ENCODE data around the gene CTTN.
"Not testable (repeated sequence)": the region's sequence is repeated elsewhere in the genome, so short reads cannot be mapped to it uniquely, and the experiment has no call there.

Gene CTTN

GRCh38 chr11:70381872-70382861 is 16.2 kb upstream of the CTTN start:
- no peak for DNase-seq

DNA sequence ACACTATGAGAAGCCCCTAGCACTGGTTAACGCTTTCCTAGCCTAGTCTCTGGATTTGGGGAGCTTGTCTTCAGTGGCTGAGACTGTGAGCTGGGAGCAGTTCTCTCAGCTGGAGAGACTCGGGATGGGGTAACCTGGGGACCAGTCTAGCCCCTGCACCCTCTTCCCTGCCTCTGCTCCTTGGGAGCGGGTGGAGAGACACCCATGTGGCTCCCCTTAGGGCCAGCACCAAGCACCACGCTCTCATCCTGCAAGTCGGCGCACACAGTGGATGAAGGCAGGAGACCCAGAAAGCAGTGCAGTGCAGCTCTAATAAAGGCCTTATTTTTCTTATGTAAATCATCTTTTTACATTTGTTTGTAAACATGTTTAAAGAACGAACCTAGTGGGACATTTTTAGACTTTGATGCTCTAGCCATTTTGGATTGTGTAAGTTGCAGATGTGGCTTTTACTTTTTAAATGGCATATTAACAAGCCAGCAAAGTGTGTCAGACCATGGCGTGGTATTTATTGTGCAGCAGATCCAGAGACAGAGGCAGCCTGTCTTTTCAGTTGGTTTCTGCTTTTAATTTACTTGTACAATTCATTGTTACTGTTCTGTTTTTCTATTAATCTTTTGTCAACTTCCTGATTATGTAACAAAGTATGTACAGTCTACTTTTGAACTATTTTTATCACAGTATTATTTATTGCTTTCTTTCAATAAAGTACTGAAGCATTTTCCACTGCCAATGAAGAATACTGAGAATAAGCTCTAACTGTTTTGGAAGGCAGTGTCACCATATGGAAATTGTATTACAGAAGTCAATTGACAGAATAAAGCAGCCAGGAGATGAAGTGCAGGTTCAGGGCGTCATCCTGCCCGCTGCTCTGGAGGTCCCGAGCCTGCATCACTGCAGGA is 14.4 kb upstream of the CTTN start:
- DNase-seq, result no peak

DNA sequence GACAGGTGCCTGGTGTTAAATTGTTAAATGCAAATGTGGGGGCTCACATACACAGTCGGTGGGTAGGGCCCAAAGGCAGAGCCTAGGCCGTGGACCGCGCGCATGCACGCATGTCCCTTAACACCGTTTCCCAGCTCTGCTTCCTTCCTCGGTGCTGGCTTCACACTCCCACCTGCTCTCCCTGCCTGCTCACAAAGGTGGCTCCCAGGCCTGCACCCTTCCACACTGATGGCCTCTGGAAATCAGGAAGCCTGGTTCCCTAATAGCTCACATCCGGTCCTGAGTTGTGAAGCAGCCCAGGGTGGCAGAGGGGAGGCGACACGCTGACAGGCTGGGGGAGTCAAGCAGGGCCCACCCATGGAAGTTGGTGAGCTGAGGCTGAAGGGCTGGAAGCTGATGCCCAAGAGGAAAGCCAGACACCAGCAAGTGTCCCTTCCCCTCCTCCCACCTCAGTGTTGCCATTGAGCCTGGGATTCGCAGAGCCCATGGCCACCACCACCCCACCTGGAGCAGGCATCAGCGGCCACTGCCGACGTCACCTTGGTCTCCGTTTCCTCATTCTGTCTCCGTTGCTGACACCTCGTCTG is 13.7 kb upstream of the CTTN start:
- DNase-seq, result no peak

DNA sequence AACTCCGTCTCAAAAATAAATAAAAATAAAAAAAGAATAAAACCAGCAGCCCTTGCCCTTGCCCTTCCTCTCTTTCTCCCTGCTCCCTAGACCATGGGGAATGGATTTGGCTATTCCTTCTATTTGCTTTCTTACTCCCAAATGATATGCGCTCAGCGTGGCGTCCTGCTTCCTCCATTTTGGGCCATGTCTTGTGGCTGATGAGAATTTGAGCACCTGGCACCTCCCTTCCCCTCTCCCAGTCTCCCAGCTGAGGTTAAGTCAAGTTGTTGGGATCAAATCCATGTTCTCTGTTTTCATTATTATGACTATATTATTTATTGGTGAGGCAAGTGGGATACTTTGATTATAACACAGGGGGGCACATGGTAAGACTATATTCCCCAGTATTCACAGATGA is 10.8 kb upstream of the CTTN start:
- DNase-seq, result no peak

- no peak for DNase-seq
These were observed 9.1 kb upstream of the CTTN start for GRCh38 chr11:70389201-70389600.

GRCh38 chr11:70390882-70391281 is 7.4 kb upstream of the CTTN start:
- not testable (repeated sequence) for DNase-seq

DNA sequence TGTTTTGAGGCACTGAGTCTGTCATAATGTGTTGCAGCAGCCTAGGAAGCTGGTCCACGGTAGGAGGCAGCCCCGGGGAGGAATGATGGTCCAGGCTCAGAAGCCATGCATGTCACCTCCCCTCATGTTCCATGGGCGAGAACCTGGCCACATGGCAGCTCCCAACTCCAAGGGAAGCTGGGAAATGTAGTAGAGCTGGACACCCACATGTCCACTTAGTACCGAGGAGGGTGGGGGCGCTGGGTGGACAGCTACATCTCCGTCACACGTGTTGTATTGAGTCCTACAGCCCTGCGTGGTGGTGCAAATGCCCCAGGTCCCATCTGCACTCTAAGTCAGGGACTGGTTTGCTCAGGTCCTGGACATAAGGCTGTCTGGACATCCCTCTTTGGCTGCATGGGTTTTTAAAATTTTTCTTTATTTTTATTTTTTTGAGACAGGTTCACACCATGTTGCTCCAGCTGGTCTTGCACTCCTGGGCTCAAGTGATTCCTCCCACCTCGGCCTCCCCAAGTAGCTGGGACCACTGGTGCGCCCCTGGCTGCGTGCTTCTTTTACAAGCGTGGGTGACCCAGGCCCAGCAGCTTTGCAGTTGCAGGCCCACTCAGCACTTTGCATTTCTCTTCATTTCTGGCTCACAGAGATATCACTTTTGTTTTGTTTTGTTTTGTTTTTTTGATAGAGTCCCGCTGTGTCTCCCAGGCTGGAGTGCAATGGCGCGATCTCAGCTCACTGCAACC is 3.9 kb upstream of the CTTN start:
- no peak for DNase-seq

DNA sequence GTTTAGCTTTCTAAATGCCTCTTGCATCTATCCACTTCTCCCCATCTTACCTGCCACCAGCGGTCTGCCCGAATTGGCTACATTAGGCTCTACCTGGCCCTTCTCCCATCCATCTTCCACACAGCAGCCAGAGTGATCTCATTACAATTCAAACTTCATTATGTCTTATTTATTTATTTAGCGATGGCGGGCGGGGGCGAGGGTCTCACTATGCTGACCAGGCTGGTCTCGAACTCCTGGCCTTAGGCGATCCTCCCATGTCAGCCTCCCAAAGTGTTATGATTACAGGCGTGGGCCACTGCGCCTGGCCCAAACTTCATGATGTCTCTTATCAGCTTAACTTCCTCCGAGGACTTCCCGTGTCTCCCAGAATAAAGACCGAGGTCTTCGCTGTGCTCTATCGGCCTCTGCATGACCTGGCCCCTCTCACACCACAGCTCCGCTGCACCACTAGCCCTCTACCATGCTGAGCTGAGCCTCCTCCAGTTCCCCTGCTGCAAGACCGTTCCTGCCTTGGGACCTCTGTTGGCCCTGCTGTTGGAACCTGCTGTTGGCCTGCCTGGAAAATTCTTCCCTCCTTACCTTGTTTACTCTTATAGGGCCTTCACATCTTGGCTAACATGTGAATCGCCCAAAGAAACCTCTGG is 870 bp upstream of the CTTN start:
- peak; percentile 68 for DNase-seq

DNA sequence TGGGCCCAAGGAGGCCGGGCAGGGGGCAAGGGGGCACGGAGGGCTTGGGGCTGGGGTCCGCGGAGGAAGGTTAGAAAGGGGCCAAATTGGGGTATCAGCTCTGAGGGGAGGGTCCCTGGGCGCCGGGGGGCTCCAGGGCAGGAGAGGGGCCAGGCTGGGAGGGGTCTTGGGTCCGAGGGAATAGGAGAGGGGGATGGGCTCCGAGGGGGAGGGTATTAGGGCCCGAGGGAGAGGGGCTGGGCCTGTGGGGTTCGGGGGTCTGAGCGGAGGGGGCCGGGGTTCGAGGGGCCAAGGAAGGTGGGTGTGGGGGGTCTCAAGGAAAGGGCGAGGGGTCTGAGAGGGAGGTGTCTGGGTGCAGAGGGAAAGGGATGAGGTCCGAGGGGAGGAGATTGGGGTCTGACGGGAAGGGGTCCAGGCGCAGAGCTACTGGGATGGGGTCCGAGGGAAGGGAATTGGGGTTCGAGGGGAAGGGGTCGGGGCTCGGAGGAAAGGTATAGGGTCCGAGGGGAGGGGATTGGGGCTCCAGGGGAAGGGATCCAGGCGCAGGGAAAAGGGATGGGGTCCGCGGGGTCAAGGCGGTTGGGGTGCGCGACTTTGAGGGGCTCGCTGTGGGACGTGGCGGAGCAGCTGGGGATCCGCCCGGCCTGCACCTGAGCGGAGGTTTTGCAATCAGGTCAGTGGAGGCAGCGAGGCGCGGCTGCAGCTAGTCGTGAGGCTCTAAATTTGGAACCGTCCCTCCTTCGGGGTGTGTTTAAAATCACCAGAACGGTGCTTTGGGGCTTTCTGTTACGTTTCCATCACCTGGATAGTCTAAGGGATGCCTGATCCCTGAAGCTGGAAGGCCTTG is 728 bp downstream of the CTTN start:
- no peak for DNase-seq

DNA sequence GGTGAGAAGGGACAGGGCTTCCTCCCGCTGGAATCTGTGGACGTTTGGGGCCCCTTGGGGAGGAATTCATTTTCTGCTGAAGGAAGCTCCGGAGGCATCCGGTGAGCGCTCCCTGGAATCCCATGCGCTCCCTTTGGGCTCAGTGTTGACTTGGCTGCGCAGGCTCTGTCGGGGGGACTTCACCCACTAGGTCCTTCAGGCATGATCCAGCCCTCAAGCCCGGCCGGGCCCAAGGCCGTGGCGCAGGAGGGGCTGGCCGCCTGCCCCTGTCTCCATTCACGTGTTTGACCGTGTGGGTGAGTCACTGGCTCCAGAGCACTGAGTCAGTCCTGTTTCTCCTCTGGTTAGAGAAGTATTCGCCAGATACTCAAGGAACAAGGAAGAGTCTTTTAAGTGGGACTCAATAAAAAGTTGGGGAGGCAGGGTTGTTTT is 1.4 kb downstream of the CTTN start:
- no peak for DNase-seq

- DNase-seq, result no peak
These were observed 2.3 kb downstream of the CTTN start for GRCh38 chr11:70400643-70401042.

DNA sequence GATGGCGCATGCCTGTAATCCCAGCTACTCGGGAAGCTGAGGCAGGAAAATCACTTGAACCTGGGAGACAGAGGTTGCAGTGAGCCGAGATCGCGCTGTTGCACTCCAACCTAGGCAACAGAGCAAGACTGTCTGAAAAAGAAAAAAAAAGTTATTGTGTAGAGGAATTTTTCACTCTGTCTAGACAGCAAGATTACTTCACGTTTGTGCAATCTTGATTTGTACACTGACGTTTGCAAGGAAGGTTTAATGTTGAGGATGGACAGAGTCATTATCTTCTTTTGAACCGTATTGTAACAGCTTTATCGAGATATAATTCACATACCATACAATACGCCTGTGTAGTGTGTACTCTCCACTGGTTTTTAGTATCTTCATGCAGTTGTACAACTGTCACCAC is 3.7 kb downstream of the CTTN start:
- no peak for DNase-seq

- DNase-seq, result no peak
These were observed 4.4 kb downstream of the CTTN start for GRCh38 chr11:70402685-70403084.

DNA sequence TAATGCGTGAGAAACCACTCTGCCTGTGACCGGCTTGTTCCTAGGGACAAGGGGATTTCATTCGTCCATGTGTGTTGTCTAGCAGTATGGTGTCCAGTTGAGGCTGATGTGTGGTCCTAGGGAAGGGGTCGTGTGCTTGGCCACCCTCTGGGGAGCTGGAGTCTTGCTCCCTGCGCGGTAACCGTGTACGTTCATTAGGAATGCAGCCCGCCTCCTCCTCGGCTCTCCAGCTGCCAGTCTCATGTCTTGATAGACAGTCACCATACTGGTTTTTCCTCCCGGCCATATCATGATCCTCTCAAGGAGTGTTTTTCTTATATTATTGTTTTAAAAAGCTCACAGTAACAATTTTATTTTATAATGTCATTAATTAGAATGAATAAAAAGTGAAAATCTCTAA is 5.9 kb downstream of the CTTN start:
- DNase-seq, result no peak

DNA sequence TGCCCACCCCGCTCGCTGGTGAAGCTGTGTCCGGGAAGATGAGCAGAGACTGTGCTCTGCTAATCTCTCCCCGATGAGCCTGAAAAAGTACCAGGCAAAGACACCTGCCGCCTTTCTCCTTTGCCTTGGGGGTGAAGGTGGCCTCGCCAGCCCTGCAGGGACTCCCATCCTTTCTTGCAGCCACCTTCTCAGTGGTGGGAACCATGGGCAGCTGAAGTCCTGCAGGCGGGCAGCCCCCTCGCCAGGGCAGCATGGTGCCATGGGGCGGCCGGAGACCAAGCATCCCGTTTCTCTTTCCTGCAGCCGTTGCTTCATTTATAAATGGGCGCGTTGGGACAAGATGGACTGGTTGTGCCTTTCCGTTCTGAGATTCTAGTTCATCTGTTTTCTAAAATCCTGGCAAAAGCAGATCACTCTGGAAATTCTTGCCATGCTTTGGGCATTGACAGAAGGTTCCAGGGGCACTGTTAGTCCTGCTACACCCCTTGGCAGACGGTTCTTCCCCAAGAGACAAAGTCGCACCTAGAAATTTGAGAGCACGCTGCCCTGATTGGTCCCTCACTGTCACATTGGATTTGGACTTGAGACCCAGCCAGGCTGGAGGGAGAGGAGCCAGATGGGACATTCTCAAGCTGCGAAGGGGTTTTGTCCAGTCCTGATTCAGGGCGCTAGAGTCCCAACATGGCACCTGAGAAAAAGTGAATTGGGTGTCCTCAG is 7.5 kb downstream of the CTTN start:
- no peak for DNase-seq

DNA sequence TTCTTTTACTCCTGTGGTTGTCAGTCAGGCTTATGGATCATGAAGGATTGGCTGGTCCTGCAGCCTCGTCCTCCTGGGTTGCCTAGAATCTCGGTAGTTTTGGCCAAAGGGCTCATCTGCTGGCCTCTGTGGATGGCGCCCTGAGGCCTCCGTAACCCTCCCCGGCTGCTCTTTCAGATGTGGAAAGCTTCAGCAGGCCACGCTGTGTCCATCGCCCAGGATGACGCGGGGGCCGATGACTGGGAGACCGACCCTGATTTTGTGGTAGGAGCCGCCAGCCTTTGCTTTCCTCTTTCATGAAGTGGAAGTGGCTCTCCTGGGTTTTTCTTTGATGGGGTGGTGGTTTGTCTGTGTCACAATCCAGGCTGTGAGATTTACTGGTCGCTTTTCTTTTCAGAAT is 8.8 kb downstream of the CTTN start:
- no peak for DNase-seq

DNA sequence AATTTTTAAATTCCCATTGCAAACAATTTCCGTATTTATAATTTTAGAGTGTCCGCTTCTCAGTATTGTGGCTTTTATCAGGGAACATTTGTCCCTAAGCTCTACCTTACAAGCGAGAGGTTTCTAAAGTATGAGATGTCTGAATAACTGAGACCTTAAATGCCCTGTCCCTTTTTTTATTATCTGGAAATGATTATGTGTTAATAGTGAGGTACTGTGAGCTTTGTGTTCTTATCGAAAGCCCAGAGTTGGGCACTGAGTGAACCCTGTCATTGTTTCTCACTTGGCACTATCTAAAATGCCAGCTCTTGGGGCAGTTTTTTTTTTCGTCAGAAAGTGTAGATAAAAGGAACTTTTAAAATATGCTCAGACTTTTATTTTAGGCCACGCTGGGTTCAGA is 9.5 kb downstream of the CTTN start:
- no peak for DNase-seq

DNA sequence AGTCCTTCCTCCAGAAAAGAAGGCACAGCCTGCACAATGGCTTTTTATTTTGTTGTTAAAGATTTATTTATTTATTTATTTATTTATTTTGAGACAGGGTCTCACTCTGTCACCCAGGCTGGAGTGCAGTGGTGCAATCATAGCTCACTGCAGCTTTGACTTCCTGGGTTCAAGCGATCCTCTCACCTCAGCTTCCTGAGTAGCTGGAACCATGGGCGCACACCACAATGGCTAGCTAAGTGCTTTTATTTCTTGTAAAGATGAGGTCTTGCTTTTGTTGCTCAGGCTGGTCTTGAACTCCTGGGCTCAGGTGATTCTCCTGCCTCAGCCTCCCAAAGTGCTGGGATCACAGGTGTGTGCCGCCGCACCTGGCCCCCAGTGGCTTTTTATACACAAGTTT is 10.0 kb downstream of the CTTN start:
- DNase-seq, result not testable (repeated sequence)

GRCh38 chr11:70409437-70409836 is 11.1 kb downstream of the CTTN start:
- no peak for DNase-seq

DNA sequence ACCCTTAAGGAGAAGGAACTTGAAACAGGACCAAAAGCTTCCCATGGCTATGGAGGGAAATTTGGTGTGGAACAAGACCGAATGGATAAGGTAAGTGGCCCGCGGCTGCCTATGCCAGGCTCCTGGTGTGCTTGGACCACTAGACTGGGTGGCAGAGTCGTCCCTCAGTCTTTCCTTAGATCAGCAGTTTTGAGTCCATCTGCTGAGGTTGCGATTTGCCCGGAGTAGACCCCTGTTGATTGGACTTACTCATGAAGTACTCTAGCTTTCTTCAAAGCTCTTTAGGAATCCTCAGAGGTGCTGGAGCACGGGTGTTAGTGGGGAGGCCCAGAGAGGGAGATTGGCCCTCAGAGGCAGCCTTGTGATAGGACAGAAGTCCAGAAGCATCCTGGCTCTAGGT is 11.5 kb downstream of the CTTN start:
- no peak for DNase-seq

All from GF-D8 (cell line).